Esophagus squamous epithelium (tissue), 4 donors: Measurements from ENCODE around the gene SVOPL.

Experiments
- CTCF ChIP-seq, 6 experiments: fragments of 450-650 bp in 4 of 6; fragments of 200-600 bp in 2 of 6; sonication (generic) in 2 of 6; IDR thresholded peaks; one replicate each; pipeline ENCODE4 v1.5.1; 2016 to 2019; ENCODE audit warnings: antibody characterized with exemption in 6 of 6, mild to moderate bottlenecking in 4 of 6, moderate library complexity in 4 of 6
- POLR2A ChIP-seq, 4 donors: fragments of 450-650 bp; IDR thresholded peaks; one replicate each; pipeline ENCODE4 v1.6.1; 2017; ENCODE audit warnings: antibody characterized with exemption in 4 of 4, mild to moderate bottlenecking in 4 of 4, moderate library complexity in 3 of 4

- TF ChIP-seq POLR2A (IDR thresholded peaks at IDR 0.05) (no peak), CTCF (IDR thresholded peaks at IDR 0.05) (no peak)
Observed at GRCh38 chr7:138564365-138564764, 136.8 kb downstream of the SVOPL start.
